Suprapubic skin (tissue), 4 donors: ENCODE data around the gene SMURF2. TPM values are rescaled to one million over a fixed set of nuclear protein-coding genes. Genes with fewer than 3 reads are reported as not detected.

Source experiments
- DNase-seq, 2 donors: peaks; one replicate each; pipeline ENCODE4 v3.0.0-alpha.2; 2019; ENCODE audit warnings: low spot score in 2 of 2
- H3K27ac ChIP-seq: fragments of 200-600 bp; sonication (generic); one replicate; pipeline ENCODE4 v1.5.1; 2019
- H3K27me3 ChIP-seq: fragments of 200-600 bp; sonication (generic); one replicate; pipeline ENCODE4 v1.5.1; 2019
- H3K36me3 ChIP-seq: fragments of 200-600 bp; sonication (generic); one replicate; pipeline ENCODE4 v1.5.1; 2019
- H3K4me1 ChIP-seq: fragments of 200-600 bp; sonication (generic); one replicate; pipeline ENCODE4 v1.5.1; 2019
- H3K4me3 ChIP-seq: fragments of 200-600 bp; sonication (generic); one replicate; pipeline ENCODE4 v1.5.1; 2019; ENCODE audit warnings: mild to moderate bottlenecking
- H3K9me3 ChIP-seq: fragments of 200-600 bp; sonication (generic); one replicate; pipeline ENCODE4 v1.5.1; 2019
- EP300 ChIP-seq: sonication (generic); formaldehyde crosslinking; IDR thresholded peaks from one replicate; pipeline ENCODE4 v1.6.1; 2017; ENCODE audit warnings: antibody characterized with exemption
- POLR2A ChIP-seq, 2 donors: fragments of 450-650 bp; IDR thresholded peaks; one replicate each; pipeline ENCODE4 v1.6.1; 2017; ENCODE audit warnings: antibody characterized with exemption in 2 of 2, mild to moderate bottlenecking in 2 of 2, moderate library complexity in 2 of 2
- POLR2AphosphoS5 ChIP-seq, 3 donors: sonication (generic); formaldehyde crosslinking; IDR thresholded peaks; one replicate each; pipeline ENCODE4 v1.6.1; 2017; ENCODE audit warnings: antibody characterized with exemption in 3 of 3
- WGBS: methylation state at CpG from one replicate; pipeline ENCODE4 v1.1.5; 2018; 5-methylcytosine and 5-hydroxymethylcytosine counted together
- total RNA-seq, 4 donors: library from RNA; depleted of rRNA; stranded (reverse); fragments of >200 nt; gene quantifications; one replicate each; pipeline ENCODE4 v1.1.0, GENCODE V29; 2016
- TF ChIP-seq, protein P1 (sequence below), 2 donors: fragments of 200-600 bp in 1 of 2; fragments of 450-650 bp in 1 of 2; sonication (generic) in 1 of 2; IDR thresholded peaks; one replicate each; pipeline ENCODE4 v1.5.1; 2016 to 2019; ENCODE audit warnings: antibody characterized with exemption in 2 of 2, mild to moderate bottlenecking in 1 of 2, moderate library complexity in 1 of 2

SMURF2 gene
- total RNA-seq, 4 donors from 2014 or later: 19.4 to 28.6 (median 25.2) TPM

DNA sequence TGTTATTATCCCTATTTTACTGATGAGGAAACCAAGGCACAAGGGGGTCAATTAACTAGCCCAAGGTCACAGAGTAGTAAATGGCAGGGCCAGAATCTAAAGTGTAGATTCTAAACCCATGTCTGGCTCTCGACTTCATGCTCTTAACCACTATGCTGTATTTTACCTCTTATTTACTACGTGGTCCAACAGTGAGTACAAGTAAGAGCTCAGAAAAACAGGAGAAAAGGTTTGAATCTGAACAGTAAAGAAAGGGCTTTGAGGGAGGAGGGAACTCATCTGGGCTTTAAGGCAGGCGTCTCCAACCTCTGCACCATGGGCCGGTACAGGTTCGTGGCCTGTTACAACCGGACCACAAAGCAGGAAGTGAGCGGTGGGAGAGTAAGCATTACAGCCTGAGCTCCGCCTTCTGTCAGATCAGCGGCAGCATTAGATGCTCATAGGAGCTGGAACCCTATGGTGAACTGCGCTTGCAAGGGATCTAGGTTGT lies 62.9 kb downstream of the SMURF2 start:
- no peaks in the 10 kb centered on the region for H3K4me1 ChIP-seq

DNA sequence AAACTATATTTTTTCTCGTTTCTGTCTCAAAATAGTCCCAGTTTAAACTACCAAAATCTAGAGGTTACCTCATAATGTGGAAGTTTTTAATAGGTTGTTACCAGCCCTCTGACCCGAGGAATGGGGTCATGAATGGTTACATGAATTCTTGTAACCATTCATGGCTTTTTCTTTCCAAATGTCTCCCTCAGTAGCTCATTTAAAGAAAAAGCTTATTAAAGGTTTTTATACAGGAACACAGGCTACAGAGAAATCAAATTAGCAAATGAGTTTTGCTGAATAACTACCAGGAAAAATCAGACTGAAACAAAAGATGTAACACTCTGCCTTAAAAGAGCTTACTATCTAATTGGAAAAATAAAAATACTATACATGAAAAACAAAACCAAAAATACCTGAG lies 63.4 kb downstream of the SMURF2 start:
- no peak overlapping the region for H3K4me3 ChIP-seq
- H3K9me3 ChIP-seq: no peaks in the 10 kb centered on the region
- TF ChIP-seq, protein P1, sequence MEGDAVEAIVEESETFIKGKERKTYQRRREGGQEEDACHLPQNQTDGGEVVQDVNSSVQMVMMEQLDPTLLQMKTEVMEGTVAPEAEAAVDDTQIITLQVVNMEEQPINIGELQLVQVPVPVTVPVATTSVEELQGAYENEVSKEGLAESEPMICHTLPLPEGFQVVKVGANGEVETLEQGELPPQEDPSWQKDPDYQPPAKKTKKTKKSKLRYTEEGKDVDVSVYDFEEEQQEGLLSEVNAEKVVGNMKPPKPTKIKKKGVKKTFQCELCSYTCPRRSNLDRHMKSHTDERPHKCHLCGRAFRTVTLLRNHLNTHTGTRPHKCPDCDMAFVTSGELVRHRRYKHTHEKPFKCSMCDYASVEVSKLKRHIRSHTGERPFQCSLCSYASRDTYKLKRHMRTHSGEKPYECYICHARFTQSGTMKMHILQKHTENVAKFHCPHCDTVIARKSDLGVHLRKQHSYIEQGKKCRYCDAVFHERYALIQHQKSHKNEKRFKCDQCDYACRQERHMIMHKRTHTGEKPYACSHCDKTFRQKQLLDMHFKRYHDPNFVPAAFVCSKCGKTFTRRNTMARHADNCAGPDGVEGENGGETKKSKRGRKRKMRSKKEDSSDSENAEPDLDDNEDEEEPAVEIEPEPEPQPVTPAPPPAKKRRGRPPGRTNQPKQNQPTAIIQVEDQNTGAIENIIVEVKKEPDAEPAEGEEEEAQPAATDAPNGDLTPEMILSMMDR (IDR thresholded peaks at IDR 0.05): no peak
- TF ChIP-seq POLR2A (IDR thresholded peaks at IDR 0.05): no peak
- peaks cover 21% of the 10 kb centered on the region for H3K36me3 ChIP-seq
- no peak overlapping the region for H3K27ac ChIP-seq
- WGBS: 77% methylated on average over 2 of the region's 2 CpGs
- no peaks in the 10 kb centered on the region for H3K27me3 ChIP-seq
- H3K4me1 ChIP-seq: no peaks in the 10 kb centered on the region
- no peak for DNase-seq

More for the DNA sequence above, 62.9 kb downstream of the SMURF2 start:
- 70% methylated on average over 10 of the region's 10 CpGs for WGBS
- TF ChIP-seq POLR2AphosphoS5 (IDR thresholded peaks at IDR 0.05) (no peak), EP300 (no peak), POLR2A (IDR thresholded peaks at IDR 0.05) (no peak)
- TF ChIP-seq, protein P1 (IDR thresholded peaks at IDR 0.05): no peak
- Histone ChIP-seq H3K9me3 (no peaks in the 10 kb centered on the region), H3K27me3 (no peaks in the 10 kb centered on the region), H3K36me3 (peaks cover 21% of the 10 kb centered on the region), H3K4me3 (no peak overlapping the region), H3K27ac (no peak overlapping the region)
- no peak for DNase-seq

DNA sequence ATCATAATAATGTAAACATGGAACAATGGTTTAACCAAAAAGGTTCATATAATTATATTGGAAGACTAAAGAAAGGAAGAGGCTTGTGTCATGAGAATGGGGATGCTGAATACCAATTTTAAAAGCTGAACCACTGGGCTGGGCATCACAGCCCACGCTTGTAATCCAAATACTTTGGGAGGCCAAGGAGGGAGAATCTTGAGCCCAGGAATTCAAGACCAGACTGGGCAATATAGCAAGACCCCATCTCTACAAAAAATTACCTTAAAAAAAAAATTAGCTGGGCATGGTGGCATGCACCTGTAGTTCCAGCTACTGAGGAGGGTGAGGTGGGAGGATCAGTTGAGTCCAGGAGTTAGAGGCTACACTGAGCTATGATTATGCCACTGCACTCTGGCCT lies 65.1 kb downstream of the SMURF2 start:
- no peak overlapping the region for H3K4me3 ChIP-seq
- H3K27me3 ChIP-seq: no peaks in the 10 kb centered on the region
- H3K4me1 ChIP-seq: no peaks in the 10 kb centered on the region
- peaks cover 31% of the 10 kb centered on the region for H3K36me3 ChIP-seq
- TF ChIP-seq POLR2AphosphoS5 (IDR thresholded peaks at IDR 0.05): no peak
- TF ChIP-seq, protein P1 (IDR thresholded peaks at IDR 0.05): no peak
- TF ChIP-seq EP300: no peak
- no peak for TF ChIP-seq POLR2A (IDR thresholded peaks at IDR 0.05)
- H3K27ac ChIP-seq: no peak overlapping the region
- H3K9me3 ChIP-seq: no peaks in the 10 kb centered on the region
- WGBS: 93% methylated on average over 1 of the region's 1 CpG
- DNase-seq: no peak

DNA sequence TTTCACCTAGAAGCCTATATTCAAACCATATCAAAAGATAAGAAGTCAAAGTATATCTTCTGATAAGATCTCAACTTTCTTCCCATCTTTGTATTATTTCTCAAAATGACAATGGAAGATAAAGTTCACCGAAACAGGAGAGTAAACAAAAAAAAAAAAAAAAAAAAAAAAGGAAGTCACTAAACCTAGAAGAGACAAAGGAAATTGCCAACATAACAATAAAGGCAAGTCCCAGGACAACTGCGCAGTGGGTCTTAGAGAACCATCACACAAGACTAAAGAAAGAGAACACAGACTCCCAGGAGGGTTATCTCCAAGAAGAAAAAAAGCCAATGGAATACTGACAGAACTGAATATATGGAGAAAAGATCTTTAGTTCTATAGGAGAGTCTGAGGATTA lies 65.7 kb downstream of the SMURF2 start:
- no peak overlapping the region for H3K27ac ChIP-seq

DNA sequence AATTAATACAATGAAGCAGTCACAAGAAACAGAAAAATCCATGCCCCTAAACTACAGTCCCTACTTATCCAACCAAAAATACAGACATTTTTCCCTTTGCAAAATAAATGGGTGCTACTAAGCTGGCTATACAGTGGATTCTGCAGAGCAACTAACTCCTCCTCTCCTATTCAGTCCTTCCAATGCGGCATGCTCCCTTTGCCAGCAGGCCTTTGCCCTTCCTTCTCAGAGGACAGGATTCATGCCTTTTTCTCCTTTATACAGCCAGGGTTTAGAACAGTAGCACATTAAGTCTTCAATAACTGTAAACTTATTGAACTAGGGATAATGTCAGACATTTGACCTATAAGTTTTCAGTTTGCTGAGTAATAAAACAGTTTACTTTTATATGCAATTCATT lies 70.2 kb downstream of the SMURF2 start:
- H3K4me1 ChIP-seq: no peaks in the 10 kb centered on the region
- TF ChIP-seq, protein P1 (IDR thresholded peaks at IDR 0.05): no peak
- H3K4me3 ChIP-seq: no peak overlapping the region
- H3K9me3 ChIP-seq: no peaks in the 10 kb centered on the region
- 73% methylated on average over 1 of the region's 1 CpG for WGBS
- no peaks in the 10 kb centered on the region for H3K27me3 ChIP-seq
- no peak overlapping the region for H3K27ac ChIP-seq
- H3K36me3 ChIP-seq: peaks cover 53% of the 10 kb centered on the region
- no peak for DNase-seq

More for the DNA sequence above, 65.7 kb downstream of the SMURF2 start:
- 74% methylated on average over 2 of the region's 2 CpGs for WGBS
- Histone ChIP-seq H3K4me1 (no peaks in the 10 kb centered on the region), H3K9me3 (no peaks in the 10 kb centered on the region), H3K36me3 (peaks cover 37% of the 10 kb centered on the region), H3K27me3 (no peaks in the 10 kb centered on the region), H3K4me3 (no peak overlapping the region)
- no peak for DNase-seq
- TF ChIP-seq POLR2A (IDR thresholded peaks at IDR 0.05): no peak
- no peak for TF ChIP-seq EP300
- TF ChIP-seq, protein P1 (IDR thresholded peaks at IDR 0.05): no peak
- TF ChIP-seq POLR2AphosphoS5 (IDR thresholded peaks at IDR 0.05): no peak
